Measurements from ENCODE around the gene HSPG2. TPM values are rescaled to one million over a fixed set of nuclear protein-coding genes. Genes with fewer than 3 reads are reported as not detected.

The HSPG2 gene
- total and polyA plus RNA-seq, 2 of the 13 experiments (the other 11 are each of a cell fraction or from before 2014, with no cell fraction given): 9.1 to 13.1 TPM

GRCh38 chr1:21786640-21787039 lies 150.5 kb downstream of the HSPG2 start:
- no peak overlapping the region for H2AFZ ChIP-seq (ENCODE audit: low read length)
- FAIRE-seq (no peak), DNase-seq (ENCODE audit: low spot score) (no peak), ATAC-seq (no peak)
- H3K4me3 ChIP-seq (replicated peaks in 1 of 3; ENCODE audit: insufficient read depth in 1 of 3, low read depth in 2 of 3, low read length in 3 of 3): no peak overlapping the region
- no peaks in the 10 kb centered on the region for H4K20me1 ChIP-seq (ENCODE audit: insufficient read depth, low read length)
- TF ChIP-seq FOSL2 (CRISPR knock-in tag; IDR thresholded peaks at IDR 0.05) (no peak), LRRFIP1 (CRISPR knock-in tag; conservative IDR thresholded peaks at IDR 0.05) (no peak), PRDM4 (CRISPR knock-in tag; IDR thresholded peaks at IDR 0.05; ENCODE audit: borderline replicate concordance) (no peak), ZNF709 (CRISPR knock-in tag; IDR thresholded peaks at IDR 0.05) (no peak), SALL2 (CRISPR knock-in tag; IDR thresholded peaks at IDR 0.05) (no peak), ARNT (IDR thresholded peaks at IDR 0.05) (no peak), RNF219 (CRISPR knock-in tag; IDR thresholded peaks at IDR 0.05) (no peak), HNF4G (IDR thresholded peaks at IDR 0.05; ENCODE audit: borderline replicate concordance, low read depth, low read length) (no peak), HNF4G (CRISPR knock-in tag; IDR thresholded peaks at IDR 0.05; ENCODE audit: borderline replicate concordance, low read depth) (no peak), NR2F2 (IDR thresholded peaks at IDR 0.05; ENCODE audit: borderline replicate concordance, low read depth) (no peak), ZNF253 (CRISPR knock-in tag; IDR thresholded peaks at IDR 0.05; ENCODE audit: borderline replicate concordance) (no peak), RORA (CRISPR knock-in tag; IDR thresholded peaks at IDR 0.05) (no peak), TIGD3 (CRISPR knock-in tag; IDR thresholded peaks at IDR 0.05; ENCODE audit: borderline replicate concordance) (no peak), ZFP36L2 (CRISPR knock-in tag; IDR thresholded peaks at IDR 0.05) (no peak), ZNF790 (CRISPR knock-in tag; IDR thresholded peaks at IDR 0.05; ENCODE audit: borderline replicate concordance) (no peak)
- H3K9me3 ChIP-seq (ENCODE audit: low read length): no peaks in the 10 kb centered on the region
- 23% methylated on average over 2 of the region's 2 CpGs for WGBS (ENCODE audit: low lambda C conversion rate)
- in situ Hi-C loops (cut with HindIII; ENCODE audit: extremely low pct_ligation_motif_present, low pct_unique_long_range_greater_than_20kb) (no loop called here), intact Hi-C loops (cut with micrococcal nuclease; ENCODE audit: unreplicated experiment) (no loop called here)
- H3K79me2 ChIP-seq (ENCODE audit: insufficient read depth, low read length): peaks cover 10% of the 10 kb centered on the region
- peaks cover 44% of the 10 kb centered on the region for H3K4me1 ChIP-seq (ENCODE audit: insufficient read depth, low read length)
- ChIA-PET POLR2A (no interaction called here), CTCF (ENCODE audit: low intra/inter-chr PET ratio, low total read pairs) (no interaction called here)
- BruUV-seq (replicated peaks): no TSS peak
- H3K4me2 ChIP-seq (ENCODE audit: low read depth, low read length): no peak overlapping the region
- no peak overlapping the region for H3K27ac ChIP-seq (ENCODE audit: extremely low read length, insufficient read depth, low read length)
- H3K27me3 ChIP-seq (ENCODE audit: control insufficient read depth in 1 of 2, insufficient read depth in 2 of 2, low read length in 2 of 2): no peaks in the 10 kb centered on the region; a peak in 1 of 5 replicates
- no peaks in the 10 kb centered on the region for H3K36me3 ChIP-seq (replicated peaks in 1 of 2; ENCODE audit: control insufficient read depth in 1 of 2, insufficient read depth in 2 of 2, low read length in 2 of 2)
- no peak overlapping the region for H3K9ac ChIP-seq (ENCODE audit: insufficient read depth, low read depth, low read length)
